ENCODE data around the gene DKKL1.

Gene DKKL1

DNA sequence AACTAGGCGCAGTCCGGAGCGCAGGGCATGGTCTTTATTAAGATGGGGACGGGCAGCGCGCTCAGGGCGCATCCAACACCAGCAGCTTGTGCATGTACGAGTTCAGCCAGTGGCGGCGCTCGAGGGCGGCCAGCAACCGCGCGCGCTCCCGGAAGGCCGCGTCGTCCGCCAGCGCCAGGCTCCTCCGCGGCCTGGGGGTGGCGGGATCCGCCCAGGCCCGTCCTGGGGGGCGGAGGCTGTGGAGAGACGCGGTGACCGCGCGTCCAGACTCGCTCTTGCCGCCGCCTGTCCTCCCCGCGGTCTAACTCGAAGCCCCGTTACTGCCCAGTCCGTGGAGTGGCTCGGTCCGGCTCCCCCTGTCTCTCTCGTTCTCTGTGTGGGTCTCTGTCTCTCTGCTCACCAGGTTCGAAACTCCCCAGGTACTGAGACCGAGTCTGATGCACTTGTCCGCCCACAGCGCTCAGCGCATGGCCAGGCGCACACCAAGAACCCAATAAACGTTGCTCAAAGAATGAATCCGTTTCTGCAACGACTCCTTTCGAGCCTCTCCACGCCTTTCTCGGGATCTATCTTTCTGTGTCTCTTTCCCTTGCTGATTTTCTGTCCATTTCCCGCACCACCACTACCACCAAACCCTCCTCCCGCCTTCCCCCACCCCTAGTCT, 58.9 kb downstream of the DKKL1 start:
- no peak for DNase-seq

DNA sequence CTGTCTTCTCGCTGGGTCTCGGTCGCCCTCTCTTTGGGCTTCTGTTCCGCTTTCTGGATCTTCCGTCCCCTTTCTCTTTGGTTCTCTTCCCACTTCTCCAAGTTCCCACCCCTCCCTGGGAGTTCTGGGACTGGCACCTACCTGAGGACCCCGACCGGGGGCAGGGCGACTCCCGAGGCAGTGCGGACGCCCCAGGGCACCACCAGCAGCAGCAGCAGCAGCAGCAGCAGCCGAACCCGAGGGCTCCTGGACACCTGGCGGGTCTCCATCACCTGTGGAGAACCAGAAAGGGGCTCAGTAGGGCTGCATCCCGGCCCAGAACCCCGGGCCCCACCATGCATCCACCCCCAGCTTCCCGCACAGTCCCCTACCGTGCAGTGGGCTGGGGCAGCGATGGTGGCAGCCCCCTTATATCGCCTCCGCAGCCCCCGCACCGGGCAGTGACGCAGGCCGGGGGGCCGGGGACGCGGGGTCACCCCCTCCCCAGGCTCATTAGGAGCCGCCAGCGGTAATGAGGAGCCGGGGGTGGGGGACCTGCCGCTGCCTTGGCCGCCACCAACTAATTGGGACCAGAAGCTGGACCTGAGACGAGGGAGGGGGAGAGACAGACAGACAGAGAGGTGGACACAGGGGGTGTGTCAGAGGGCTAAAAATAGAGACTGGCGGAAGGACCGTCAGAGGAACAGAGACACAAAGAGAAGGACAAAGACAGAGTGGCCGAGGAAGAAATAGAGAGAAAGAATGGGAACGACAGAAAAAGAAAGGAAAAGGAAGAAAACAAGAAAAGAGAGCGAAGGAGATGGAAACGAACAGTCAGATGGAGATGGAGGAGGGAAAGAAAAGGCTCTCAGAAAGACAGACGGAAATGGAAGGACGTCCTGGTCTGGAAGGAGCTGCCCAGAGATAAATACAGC, 59.7 kb downstream of the DKKL1 start, which contains the start of gene PTH2:
Gene PTH2, minus strand, starts transcription at position 371 of the 914 bp plus-strand sequence. Its CDS starts 102 bp downstream, at position 269.
- DNase-seq, result no peak

DNA sequence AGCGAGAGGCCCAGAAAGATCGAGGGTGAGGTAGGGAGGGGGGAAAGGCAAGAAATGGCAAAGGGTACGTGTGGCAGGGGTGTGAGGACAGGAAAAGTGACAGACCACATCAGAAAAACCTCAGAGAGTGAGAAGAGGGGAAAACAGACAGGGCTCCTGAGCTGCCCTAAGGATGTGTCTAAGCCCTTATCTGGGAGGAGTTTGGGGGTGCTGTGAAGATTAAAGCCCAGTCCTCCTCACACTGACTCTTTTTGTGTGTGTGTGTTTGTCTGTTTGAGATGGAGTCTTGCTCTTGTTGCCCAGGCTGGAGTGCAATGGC, 60.3 kb downstream of the DKKL1 start:
- DNase-seq, result no peak
